ENCODE results near the gene CGB5.

Gene CGB5

GRCh38 chr19:49064768-49065611 lies 21.3 kb downstream of the CGB5 start, which contains the start of gene NTF4 (continued):
- TF ChIP-seq ZNF433 (tag by site-specific recombination; IDR thresholded peaks at IDR 0.05; ENCODE audit: low read depth) (no peak), ZNF701 (tag by site-specific recombination; IDR thresholded peaks at IDR 0.05) (no peak), SETDB1 (IDR thresholded peaks at IDR 0.05; ENCODE audit: insufficient read length, low read length) (no peak), ZNF48 (tag by site-specific recombination; IDR thresholded peaks at IDR 0.05) (no peak), PRDM6 (tag by site-specific recombination; IDR thresholded peaks at IDR 0.05) (no peak), ZNF311 (tag by site-specific recombination; IDR thresholded peaks at IDR 0.05; ENCODE audit: borderline replicate concordance) (no peak), ZNF335 (tag by site-specific recombination; conservative IDR thresholded peaks at IDR 0.05) (peak; percentile 40; the same call in 1 of the 2 replicates), ZNF510 (tag by site-specific recombination; IDR thresholded peaks at IDR 0.05; ENCODE audit: insufficient replicate concordance) (no peak), ZNF664 (tag by site-specific recombination; IDR thresholded peaks at IDR 0.05) (no peak), ZBTB10 (tag by site-specific recombination; IDR thresholded peaks at IDR 0.05) (no peak), ZNF777 (tag by site-specific recombination; IDR thresholded peaks at IDR 0.05; ENCODE audit: borderline replicate concordance) (no peak), ZNF639 (tag by site-specific recombination; IDR thresholded peaks at IDR 0.05) (no peak), ZNF768 (tag by site-specific recombination; IDR thresholded peaks at IDR 0.05) (no peak), PATZ1 (tag by site-specific recombination; IDR thresholded peaks at IDR 0.05) (0 out of 2 replicates have a peak, but pooled peaks have one; percentile 42), ZNF561 (tag by site-specific recombination; IDR thresholded peaks at IDR 0.05; ENCODE audit: borderline replicate concordance) (no peak), GLI2 (tag by site-specific recombination; IDR thresholded peaks at IDR 0.05; ENCODE audit: borderline replicate concordance, low read depth) (no peak), ZBTB7A (tag by site-specific recombination; IDR thresholded peaks at IDR 0.05; ENCODE audit: low read depth) (no peak), ZBTB8A (tag by site-specific recombination; IDR thresholded peaks at IDR 0.05) (no peak), TSHZ1 (tag by site-specific recombination; IDR thresholded peaks at IDR 0.05; ENCODE audit: borderline replicate concordance) (no peak), ZBTB44 (tag by site-specific recombination; IDR thresholded peaks at IDR 0.05) (no peak), BCL6B (tag by site-specific recombination; IDR thresholded peaks at IDR 0.05) (no peak), ZNF521 (tag by site-specific recombination; IDR thresholded peaks at IDR 0.05) (no peak)
